Activated CD8-positive, alpha-beta memory T cell treated with anti-CD3 and anti-CD28 coated beads, Interleukin-2, amount 10 ng/mL, durations not matched to agents 7 days and 5 days (primary cell): Measurements from ENCODE around the gene LRRC26. TPM values are rescaled to one million over a fixed set of nuclear protein-coding genes. Genes with fewer than 3 reads are reported as not detected.
A peak's percentile ranks its signal among the peaks of the same experiment; 100 is the strongest.

Experiments used
- ATAC-seq: fragments of 150-1000 bp; cut with Tn5 transposase; one replicate; pipeline ENCODE4 v1.10.0; 2021; ENCODE audit warnings: moderate library complexity
- CTCF ChIA-PET: fragments of 350-600 bp; sonication (Branson Sonifier 250); formaldehyde crosslinking; loops from one replicate; lab custom pipeline; 2021; ENCODE audit warnings: antibody characterized with exemption; lab: Charles Lee
- DNase-seq: peaks from one replicate; pipeline ENCODE4 v3.0.0-alpha.2; 2020
- H3K27ac Mint-ChIP-seq: one replicate; pipeline ENCODE4 v1.8.0; 2021; ENCODE audit warnings: mild to moderate bottlenecking, mixed read lengths
- H3K27me3 Mint-ChIP-seq: one replicate; pipeline ENCODE4 v1.8.0; 2021; ENCODE audit warnings: mixed read lengths
- H3K36me3 Mint-ChIP-seq: one replicate; pipeline ENCODE4 v1.8.0; 2021; ENCODE audit warnings: mild to moderate bottlenecking, mixed read lengths
- H3K4me1 Mint-ChIP-seq: one replicate; pipeline ENCODE4 v1.8.0; 2021; ENCODE audit warnings: mixed read lengths
- H3K4me3 Mint-ChIP-seq: one replicate; pipeline ENCODE4 v1.8.0; 2021; ENCODE audit warnings: mild to moderate bottlenecking, moderate library complexity, mixed read lengths
- H3K9me3 Mint-ChIP-seq: one replicate; pipeline ENCODE4 v1.8.0; 2022; ENCODE audit warnings: low read depth, mixed read lengths
- total RNA-seq, 2 experiments: library from RNA; stranded (reverse); gene quantifications; one replicate each; pipeline ENCODE4 v1.2.3, GENCODE V29; 2021

LRRC26 gene
- total RNA-seq, 2 experiments from 2014 or later = 0.30 TPM; not detected in 1

- DNase-seq (no peak), ATAC-seq (no peak)
- Mint-ChIP-seq H3K9me3 (no peaks in the 10 kb centered on the region), H3K4me3 (no peak overlapping the region), H3K27ac (no peak overlapping the region), H3K36me3 (no peaks in the 10 kb centered on the region), H3K4me1 (no peaks in the 10 kb centered on the region), H3K27me3 (peaks cover 13% of the 10 kb centered on the region)
- CTCF ChIA-PET = interaction anchor here (1.0 kb wide), 1 partner anchor 12 kb away, joined by 3 read pairs; no protein-coding TSS in a partner anchor
These were observed 23.9 kb downstream of the LRRC26 start for GRCh38 chr9:137145731-137146526.

GRCh38 chr9:137143459-137143858 lies 26.4 kb downstream of the LRRC26 start:
- H3K27me3 Mint-ChIP-seq = peaks cover 32% of the 10 kb centered on the region
- no peak overlapping the region for H3K27ac Mint-ChIP-seq
- DNase-seq = no peak
- ATAC-seq = no peak
- no peaks in the 10 kb centered on the region for H3K36me3 Mint-ChIP-seq
- H3K4me3 Mint-ChIP-seq = no peak overlapping the region
- CTCF ChIA-PET = no interaction called here
- H3K9me3 Mint-ChIP-seq = no peaks in the 10 kb centered on the region
- peaks cover 2% of the 10 kb centered on the region for H3K4me1 Mint-ChIP-seq

DNA sequence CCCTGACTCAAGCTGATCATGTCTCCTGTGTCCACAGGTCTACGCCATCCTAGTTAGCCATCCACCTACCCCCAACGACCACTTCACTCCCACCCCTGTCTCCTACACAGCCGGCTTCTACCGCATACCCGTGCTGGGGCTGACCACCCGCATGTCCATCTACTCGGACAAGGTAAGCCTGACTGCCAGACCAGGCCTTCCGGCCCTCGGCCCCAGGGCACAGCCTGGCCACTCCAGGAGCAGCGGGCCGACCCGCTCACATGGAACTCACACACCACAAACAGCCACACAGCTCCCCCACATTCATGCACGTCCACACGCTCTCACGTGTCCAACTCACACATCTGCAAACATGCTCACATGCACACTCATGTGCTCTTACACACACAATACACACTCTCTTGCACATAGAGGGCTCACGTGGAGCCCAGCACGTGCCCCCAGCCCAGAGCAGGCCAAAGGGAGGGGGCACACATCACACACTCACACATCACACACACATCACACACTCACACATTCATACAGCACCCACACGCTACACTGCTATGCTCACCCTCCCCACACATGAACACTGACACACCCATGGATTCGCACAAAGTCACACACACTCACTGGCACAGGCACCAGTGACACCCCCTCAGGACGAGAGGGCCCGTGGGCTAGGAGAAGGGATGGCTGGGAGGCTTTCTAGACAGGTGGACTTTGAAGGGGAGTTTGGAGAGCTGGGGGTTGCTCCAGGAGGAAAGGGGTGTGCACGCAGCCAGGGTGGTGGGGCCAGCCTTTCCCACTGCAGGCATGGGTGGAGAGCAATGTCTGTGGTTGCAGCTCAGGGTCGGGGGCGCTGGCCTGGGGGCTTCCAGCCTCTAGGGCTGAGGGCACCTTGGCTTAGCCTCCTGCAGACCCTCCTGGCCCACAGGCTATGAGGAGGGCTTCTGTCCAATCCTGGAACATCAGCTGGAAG lies 27.6 kb downstream of the LRRC26 start:
- no peaks in the 10 kb centered on the region for H3K36me3 Mint-ChIP-seq
- CTCF ChIA-PET = no interaction called here
- H3K9me3 Mint-ChIP-seq = no peaks in the 10 kb centered on the region
- H3K4me3 Mint-ChIP-seq = no peak overlapping the region
- H3K27ac Mint-ChIP-seq = no peak overlapping the region
- peaks cover 43% of the 10 kb centered on the region for H3K27me3 Mint-ChIP-seq
- peaks cover 4% of the 10 kb centered on the region for H3K4me1 Mint-ChIP-seq
- no peak for DNase-seq
- ATAC-seq = no peak

- ATAC-seq = no peak
- CTCF ChIA-PET = interaction anchor here (1.5 kb wide), 1 partner anchor 10 kb away, joined by 4 read pairs; no protein-coding TSS in a partner anchor
- Mint-ChIP-seq H3K4me1 (peaks cover 4% of the 10 kb centered on the region), H3K4me3 (no peak overlapping the region), H3K36me3 (no peaks in the 10 kb centered on the region), H3K27me3 (peaks cover 53% of the 10 kb centered on the region), H3K9me3 (no peaks in the 10 kb centered on the region), H3K27ac (no peak overlapping the region)
- DNase-seq = no peak
These were observed 28.6 kb downstream of the LRRC26 start for GRCh38 chr9:137141050-137141810.

GRCh38 chr9:137140151-137141012 lies 29.5 kb downstream of the LRRC26 start:
- Mint-ChIP-seq H3K27ac (no peak overlapping the region), H3K36me3 (no peaks in the 10 kb centered on the region), H3K9me3 (no peaks in the 10 kb centered on the region), H3K4me3 (no peak overlapping the region), H3K4me1 (peaks cover 4% of the 10 kb centered on the region), H3K27me3 (peaks cover 57% of the 10 kb centered on the region)
- ATAC-seq (no peak), DNase-seq (no peak)
- CTCF ChIA-PET = interaction anchor here (1.5 to 1.6 kb wide), 2 partner anchors 9 to 86 kb away, joined by 4 read pairs; partner anchors contain the start of gene RNF224

DNA sequence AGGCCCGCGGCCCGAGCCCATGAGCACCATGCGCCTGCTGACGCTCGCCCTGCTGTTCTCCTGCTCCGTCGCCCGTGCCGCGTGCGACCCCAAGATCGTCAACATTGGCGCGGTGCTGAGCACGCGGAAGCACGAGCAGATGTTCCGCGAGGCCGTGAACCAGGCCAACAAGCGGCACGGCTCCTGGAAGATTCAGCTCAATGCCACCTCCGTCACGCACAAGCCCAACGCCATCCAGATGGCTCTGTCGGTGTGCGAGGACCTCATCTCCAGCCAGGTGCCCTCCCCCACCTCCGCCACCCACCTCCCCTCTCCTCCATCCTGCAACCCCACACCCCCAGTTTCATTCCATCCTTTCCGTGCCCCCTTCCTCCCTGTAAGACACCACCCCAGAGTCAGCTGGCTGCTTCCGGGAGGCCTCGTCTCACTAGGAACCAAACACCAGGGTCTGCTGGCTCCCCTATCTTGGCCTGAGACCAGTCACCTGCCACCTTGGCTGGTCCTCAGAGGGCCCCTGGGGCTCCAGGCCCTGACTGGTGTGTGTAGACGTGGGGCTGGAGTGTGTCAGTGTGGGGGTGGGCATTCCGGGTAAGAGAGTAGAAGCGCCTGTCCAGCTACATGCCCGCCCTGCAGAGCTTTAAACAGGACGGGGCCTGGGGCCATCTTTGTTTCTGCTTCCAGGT lies 30.2 kb downstream of the LRRC26 start:
- CTCF ChIA-PET = interaction anchor here (1.5 to 1.9 kb wide), 3 partner anchors 9 to 97 kb away, joined by 4 to 5 read pairs (median 4); partner anchors contain the start of gene RNF224
- Mint-ChIP-seq H3K36me3 (no peaks in the 10 kb centered on the region), H3K27me3 (peaks cover 60% of the 10 kb centered on the region), H3K27ac (no peak overlapping the region), H3K4me3 (no peak overlapping the region), H3K9me3 (no peaks in the 10 kb centered on the region), H3K4me1 (peaks cover 4% of the 10 kb centered on the region)
- no peak for DNase-seq
- no peak for ATAC-seq

DNA sequence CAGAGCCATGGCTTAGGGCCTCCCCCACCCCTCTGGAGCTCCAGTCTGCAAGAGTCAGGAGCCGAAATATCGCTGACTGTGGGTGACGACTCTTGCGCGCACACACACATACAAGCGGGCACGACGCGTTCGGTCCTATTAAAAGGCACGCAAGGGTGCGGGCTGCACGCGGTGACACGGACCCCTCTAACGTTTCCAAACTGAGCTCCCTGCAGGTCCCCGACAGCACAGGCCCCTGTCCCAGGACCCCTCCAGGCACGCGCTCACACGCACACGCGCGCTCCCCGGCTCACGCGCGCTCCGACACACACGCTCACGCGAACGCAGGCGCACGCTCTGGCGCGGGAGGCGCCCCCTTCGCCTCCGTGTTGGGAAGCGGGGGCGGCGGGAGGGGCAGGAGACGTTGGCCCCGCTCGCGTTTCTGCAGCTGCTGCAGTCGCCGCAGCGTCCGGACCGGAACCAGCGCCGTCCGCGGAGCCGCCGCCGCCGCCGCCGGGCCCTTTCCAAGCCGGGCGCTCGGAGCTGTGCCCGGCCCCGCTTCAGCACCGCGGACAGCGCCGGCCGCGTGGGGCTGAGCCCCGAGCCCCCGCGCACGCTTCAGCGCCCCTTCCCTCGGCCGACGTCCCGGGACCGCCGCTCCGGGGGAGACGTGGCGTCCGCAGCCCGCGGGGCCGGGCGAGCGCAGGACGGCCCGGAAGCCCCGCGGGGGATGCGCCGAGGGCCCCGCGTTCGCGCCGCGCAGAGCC lies 31.0 kb downstream of the LRRC26 start, which contains the start of gene GRIN1:
Gene GRIN1, plus strand, starts transcription at position 433 of the 746 bp plus-strand sequence. CDS start 333 bp downstream, outside the sequence.
- Mint-ChIP-seq H3K4me1 (peaks cover 4% of the 10 kb centered on the region), H3K36me3 (no peaks in the 10 kb centered on the region), H3K27ac (no peak within 1 kb of the TSS), H3K9me3 (no peaks in the 10 kb centered on the region), H3K4me3 (no peak within 1 kb of the TSS), H3K27me3 (peaks cover 63% of the 10 kb centered on the region)
- CTCF ChIA-PET = interaction anchor here (0.5 to 2.3 kb wide), 4 partner anchors 10 to 98 kb away, joined by 3 to 8 read pairs (median 4); partner anchors contain the start of gene RNF224
- ATAC-seq (peak; percentile 73), DNase-seq (no peak)

- H3K36me3 Mint-ChIP-seq = no peaks in the 10 kb centered on the region
- peak; percentile 13 for ATAC-seq
- H3K4me1 Mint-ChIP-seq = peaks cover 4% of the 10 kb centered on the region
- H3K4me3 Mint-ChIP-seq = no peak overlapping the region
- no peaks in the 10 kb centered on the region for H3K9me3 Mint-ChIP-seq
- peaks cover 64% of the 10 kb centered on the region for H3K27me3 Mint-ChIP-seq
- no peak overlapping the region for H3K27ac Mint-ChIP-seq
- CTCF ChIA-PET = interaction anchor here (1.9 to 2.3 kb wide), 2 partner anchors 9 to 98 kb away, joined by 5 to 8 read pairs; no protein-coding TSS in a partner anchor
- DNase-seq = no peak
These were observed 31.7 kb downstream of the LRRC26 start for GRCh38 chr9:137138058-137138721.

- CTCF ChIA-PET = interaction anchor here (1.1 to 2.3 kb wide), 2 partner anchors 8 to 52 kb away, joined by 4 to 8 read pairs; partner anchors contain the start of gene SSNA1
- no peaks in the 10 kb centered on the region for H3K9me3 Mint-ChIP-seq
- no peak overlapping the region for H3K27ac Mint-ChIP-seq
- no peak overlapping the region for H3K4me3 Mint-ChIP-seq
- ATAC-seq = no peak
- H3K27me3 Mint-ChIP-seq = peaks cover 62% of the 10 kb centered on the region
- no peaks in the 10 kb centered on the region for H3K36me3 Mint-ChIP-seq
- DNase-seq = no peak
- peaks cover 4% of the 10 kb centered on the region for H3K4me1 Mint-ChIP-seq
These were observed 32.8 kb downstream of the LRRC26 start for GRCh38 chr9:137136881-137137607.

- H3K4me1 Mint-ChIP-seq = peaks cover 4% of the 10 kb centered on the region
- H3K4me3 Mint-ChIP-seq = no peak overlapping the region
- DNase-seq = no peak
- CTCF ChIA-PET = interaction anchor here (1.1 kb wide), 1 partner anchor 53 kb away, joined by 4 read pairs; the partner anchor contains the start of gene SSNA1
- H3K27me3 Mint-ChIP-seq = peaks cover 58% of the 10 kb centered on the region
- ATAC-seq = no peak
- H3K9me3 Mint-ChIP-seq = no peaks in the 10 kb centered on the region
- no peak overlapping the region for H3K27ac Mint-ChIP-seq
- no peaks in the 10 kb centered on the region for H3K36me3 Mint-ChIP-seq
These were observed 33.5 kb downstream of the LRRC26 start for GRCh38 chr9:137136261-137136880.
